HEK293 (cell line): ENCODE measurements around the gene ABHD16A.

ENCODE experiments used
- EGR2 ChIP-seq: fragments of 450-650 bp; formaldehyde crosslinking; IDR thresholded peaks from 2 replicates; pipeline ENCODE4 v1.5.1; 2016; ENCODE audit warnings: low read depth, missing biosample characterization, missing genetic modification characterization
- KLF8 ChIP-seq: fragments of 450-650 bp; formaldehyde crosslinking; IDR thresholded peaks from 2 replicates; pipeline ENCODE4 v1.5.1; 2016; ENCODE audit warnings: missing biosample characterization, missing genetic modification characterization
- MYNN ChIP-seq: fragments of 450-650 bp; formaldehyde crosslinking; IDR thresholded peaks from 2 replicates; pipeline ENCODE4 v1.5.1; 2016; ENCODE audit warnings: missing biosample characterization, missing genetic modification characterization, borderline replicate concordance
- ZEB2 ChIP-seq: fragments of 450-650 bp; formaldehyde crosslinking; IDR thresholded peaks from 2 replicates; pipeline ENCODE4 v1.5.1; 2016; ENCODE audit warnings: missing biosample characterization, missing genetic modification characterization
- ZNF140 ChIP-seq: fragments of 450-650 bp; formaldehyde crosslinking; IDR thresholded peaks from 2 replicates; pipeline ENCODE4 v1.5.1; 2016; ENCODE audit warnings: missing biosample characterization, missing genetic modification characterization
- ZNF174 ChIP-seq: fragments of 450-650 bp; formaldehyde crosslinking; IDR thresholded peaks from 2 replicates; pipeline ENCODE4 v1.5.0; 2017; ENCODE audit warnings: missing biosample characterization, mild to moderate bottlenecking, missing genetic modification characterization
- ZNF660 ChIP-seq: fragments of 450-650 bp; IDR thresholded peaks from 2 replicates; pipeline ENCODE4 v1.5.1; 2018; ENCODE audit warnings: missing biosample characterization, mild to moderate bottlenecking, missing genetic modification characterization
- TF ChIP-seq, protein P1 (sequence below): fragments of 450-650 bp; formaldehyde crosslinking; IDR thresholded peaks from 2 replicates; pipeline ENCODE4 v1.5.1; 2016; ENCODE audit warnings: missing biosample characterization, missing genetic modification characterization
- TF ChIP-seq, protein P2 (sequence below): fragments of 450-650 bp; formaldehyde crosslinking; optimal IDR thresholded peaks from 2 replicates; pipeline ENCODE3; 2016; ENCODE audit warnings: missing biosample characterization, mild to moderate bottlenecking, missing genetic modification characterization
- TF ChIP-seq, protein P3 (sequence below): fragments of 450-650 bp; formaldehyde crosslinking; IDR thresholded peaks from 2 replicates; pipeline ENCODE4 v1.5.1; 2016; ENCODE audit warnings: missing biosample characterization, missing genetic modification characterization
- TF ChIP-seq, protein P4 (sequence below): fragments of 450-650 bp; formaldehyde crosslinking; IDR thresholded peaks from 2 replicates; pipeline ENCODE4 v1.5.1; 2016; ENCODE audit warnings: missing biosample characterization, missing genetic modification characterization, low read depth

DNA sequence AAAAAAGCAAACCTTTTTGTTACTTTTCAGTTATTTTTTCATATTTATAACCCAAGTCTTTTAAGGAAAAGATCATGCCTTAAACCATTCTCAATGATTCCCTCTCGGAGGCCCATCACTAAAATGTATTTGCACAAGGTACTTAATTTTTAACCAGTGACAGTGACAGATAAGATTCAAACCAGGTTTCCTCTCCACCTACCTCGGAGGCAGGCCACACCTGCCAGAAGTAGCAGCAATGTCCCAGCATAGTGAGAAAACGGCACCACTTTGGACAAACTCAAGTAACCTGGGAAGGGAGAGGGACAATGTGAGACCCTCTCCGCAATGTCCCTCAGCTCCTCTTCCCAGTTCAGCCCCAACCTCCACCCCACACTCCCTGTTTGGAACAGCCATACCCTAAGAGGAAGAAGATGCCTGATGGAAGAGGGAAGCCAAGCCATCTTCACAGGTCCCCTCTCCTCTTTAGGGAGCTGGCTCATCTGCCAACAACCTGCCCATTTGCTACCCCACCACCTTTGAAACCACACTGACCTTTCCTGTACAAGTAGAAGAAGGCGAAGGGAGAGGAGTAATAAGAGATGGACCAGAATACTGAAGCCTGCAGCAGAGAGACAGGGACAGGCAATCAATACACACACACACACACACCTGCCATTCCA lies 2.3 kb downstream of the ABHD16A start:
- TF ChIP-seq, protein P1, sequence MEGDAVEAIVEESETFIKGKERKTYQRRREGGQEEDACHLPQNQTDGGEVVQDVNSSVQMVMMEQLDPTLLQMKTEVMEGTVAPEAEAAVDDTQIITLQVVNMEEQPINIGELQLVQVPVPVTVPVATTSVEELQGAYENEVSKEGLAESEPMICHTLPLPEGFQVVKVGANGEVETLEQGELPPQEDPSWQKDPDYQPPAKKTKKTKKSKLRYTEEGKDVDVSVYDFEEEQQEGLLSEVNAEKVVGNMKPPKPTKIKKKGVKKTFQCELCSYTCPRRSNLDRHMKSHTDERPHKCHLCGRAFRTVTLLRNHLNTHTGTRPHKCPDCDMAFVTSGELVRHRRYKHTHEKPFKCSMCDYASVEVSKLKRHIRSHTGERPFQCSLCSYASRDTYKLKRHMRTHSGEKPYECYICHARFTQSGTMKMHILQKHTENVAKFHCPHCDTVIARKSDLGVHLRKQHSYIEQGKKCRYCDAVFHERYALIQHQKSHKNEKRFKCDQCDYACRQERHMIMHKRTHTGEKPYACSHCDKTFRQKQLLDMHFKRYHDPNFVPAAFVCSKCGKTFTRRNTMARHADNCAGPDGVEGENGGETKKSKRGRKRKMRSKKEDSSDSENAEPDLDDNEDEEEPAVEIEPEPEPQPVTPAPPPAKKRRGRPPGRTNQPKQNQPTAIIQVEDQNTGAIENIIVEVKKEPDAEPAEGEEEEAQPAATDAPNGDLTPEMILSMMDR (tag by site-specific recombination) = no peak
- TF ChIP-seq, protein P2, sequence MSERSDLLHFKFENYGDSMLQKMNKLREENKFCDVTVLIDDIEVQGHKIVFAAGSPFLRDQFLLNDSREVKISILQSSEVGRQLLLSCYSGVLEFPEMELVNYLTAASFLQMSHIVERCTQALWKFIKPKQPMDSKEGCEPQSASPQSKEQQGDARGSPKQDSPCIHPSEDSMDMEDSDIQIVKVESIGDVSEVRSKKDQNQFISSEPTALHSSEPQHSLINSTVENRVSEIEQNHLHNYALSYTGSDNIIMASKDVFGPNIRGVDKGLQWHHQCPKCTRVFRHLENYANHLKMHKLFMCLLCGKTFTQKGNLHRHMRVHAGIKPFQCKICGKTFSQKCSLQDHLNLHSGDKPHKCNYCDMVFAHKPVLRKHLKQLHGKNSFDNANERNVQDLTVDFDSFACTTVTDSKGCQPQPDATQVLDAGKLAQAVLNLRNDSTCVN (tag by site-specific recombination) = no peak
- TF ChIP-seq, protein P3, sequence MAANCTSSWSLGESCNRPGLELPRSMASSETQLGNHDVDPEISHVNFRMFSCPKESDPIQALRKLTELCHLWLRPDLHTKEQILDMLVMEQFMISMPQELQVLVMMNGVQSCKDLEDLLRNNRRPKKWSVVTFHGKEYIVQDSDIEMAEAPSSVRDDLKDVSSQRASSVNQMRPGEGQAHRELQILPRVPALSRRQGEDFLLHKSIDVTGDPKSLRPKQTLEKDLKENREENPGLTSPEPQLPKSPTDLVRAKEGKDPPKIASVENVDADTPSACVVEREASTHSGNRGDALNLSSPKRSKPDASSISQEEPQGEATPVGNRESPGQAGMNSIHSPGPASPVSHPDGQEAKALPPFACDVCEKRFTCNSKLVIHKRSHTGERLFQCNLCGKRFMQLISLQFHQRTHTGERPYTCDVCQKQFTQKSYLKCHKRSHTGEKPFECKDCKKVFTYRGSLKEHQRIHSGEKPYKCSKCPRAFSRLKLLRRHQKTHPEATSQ (tag by site-specific recombination) = no peak
- TF ChIP-seq MYNN (tag by site-specific recombination) (no peak), ZNF660 (no peak), ZNF140 (tag by site-specific recombination) (no peak), ZNF174 (tag by site-specific recombination) (no peak), ZEB2 (no peak), KLF8 (no peak), EGR2 (no peak)
- TF ChIP-seq, protein P4, sequence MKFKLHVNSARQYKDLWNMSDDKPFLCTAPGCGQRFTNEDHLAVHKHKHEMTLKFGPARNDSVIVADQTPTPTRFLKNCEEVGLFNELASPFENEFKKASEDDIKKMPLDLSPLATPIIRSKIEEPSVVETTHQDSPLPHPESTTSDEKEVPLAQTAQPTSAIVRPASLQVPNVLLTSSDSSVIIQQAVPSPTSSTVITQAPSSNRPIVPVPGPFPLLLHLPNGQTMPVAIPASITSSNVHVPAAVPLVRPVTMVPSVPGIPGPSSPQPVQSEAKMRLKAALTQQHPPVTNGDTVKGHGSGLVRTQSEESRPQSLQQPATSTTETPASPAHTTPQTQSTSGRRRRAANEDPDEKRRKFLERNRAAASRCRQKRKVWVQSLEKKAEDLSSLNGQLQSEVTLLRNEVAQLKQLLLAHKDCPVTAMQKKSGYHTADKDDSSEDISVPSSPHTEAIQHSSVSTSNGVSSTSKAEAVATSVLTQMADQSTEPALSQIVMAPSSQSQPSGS (tag by site-specific recombination) = no peak
